Liver (tissue), 3 donors: ENCODE results near the gene STIM2.

Experiments used
- CTCF ChIP-seq: fragments of 150-350 bp; IDR thresholded peaks from 2 replicates; pipeline ENCODE4 v1.5.1; 2017; ENCODE audit warnings: improper control_type of control experiment, low read depth, low read length; ENCODE audit not compliant: missing input control
- EGR1 ChIP-seq, 2 donors: IDR thresholded peaks; 2 replicates each; pipeline ENCODE4 v1.6.1; 2016 to 2018; ENCODE audit warnings: antibody characterized with exemption in 2 of 2, low read depth in 2 of 2
- FOXA1 ChIP-seq: IDR thresholded peaks from 2 replicates; pipeline ENCODE4 v1.6.1; 2016; ENCODE audit warnings: antibody characterized with exemption
- GABPA ChIP-seq, 2 donors: IDR thresholded peaks in 1 of 2; conservative IDR thresholded peaks in 1 of 2; 2 replicates each; pipeline ENCODE4 v1.6.1; 2016; ENCODE audit warnings: antibody characterized with exemption in 2 of 2, mild to moderate bottlenecking in 1 of 2, moderate library complexity in 1 of 2
- JUND ChIP-seq, 2 donors: IDR thresholded peaks; 2 replicates each; pipeline ENCODE4 v1.6.1; 2016; ENCODE audit warnings: antibody characterized with exemption in 2 of 2
- MAX ChIP-seq: IDR thresholded peaks from 2 replicates; pipeline ENCODE4 v1.6.1; 2016; ENCODE audit warnings: antibody characterized with exemption
- RAD21 ChIP-seq, 2 donors: IDR thresholded peaks; 2 replicates each; pipeline ENCODE4 v1.6.1; 2016; ENCODE audit warnings: antibody characterized with exemption in 2 of 2, mild to moderate bottlenecking in 2 of 2
- REST ChIP-seq: IDR thresholded peaks from 2 replicates; pipeline ENCODE4 v1.6.1; 2016; ENCODE audit warnings: antibody characterized with exemption, mild to moderate bottlenecking
- SP1 ChIP-seq: IDR thresholded peaks from 2 replicates; pipeline ENCODE4 v1.6.1; 2018; ENCODE audit warnings: antibody characterized with exemption, mild to moderate bottlenecking
- TAF1 ChIP-seq: conservative IDR thresholded peaks from 2 replicates; pipeline ENCODE4 v1.6.1; 2016; ENCODE audit warnings: antibody characterized with exemption, mild to moderate bottlenecking
- YY1 ChIP-seq: IDR thresholded peaks from 2 replicates; pipeline ENCODE4 v1.6.1; 2016; ENCODE audit warnings: antibody characterized with exemption, mild to moderate bottlenecking
- donor health status: healthy.
- donor health status: healthy.

GRCh38 chr4:27005905-27006590 is 145.4 kb downstream of the STIM2 start:
- TF ChIP-seq CTCF (no peak), TAF1 (no peak), JUND (IDR thresholded peaks at IDR 0.05) (no peak), YY1 (peak; percentile 30), RAD21 (IDR thresholded peaks at IDR 0.05) (no peak), FOXA1 (no peak), SP1 (peak; percentile 12), EGR1 (IDR thresholded peaks at IDR 0.05; ENCODE audit: low read depth in 2 of 2) (no peak), REST (no peak), GABPA (IDR thresholded peaks at IDR 0.05 in 1 of 2, conservative IDR thresholded peaks at IDR 0.05 in 1 of 2) (peak in 1 of 2 donors; percentile 11), MAX (no peak)
